IMR-90 (cell line): ENCODE measurements around the gene ARPP21.

Source experiments
- BHLHE40 ChIP-seq: fragments of 150-350 bp; IDR thresholded peaks from 2 replicates; pipeline ENCODE4 v1.6.1; 2016; ENCODE audit warnings: mild to moderate bottlenecking, low read depth, low read length
- CTCF ChIP-seq: conservative IDR thresholded peaks from 2 replicates; pipeline ENCODE4 v1.5.1; 2012; ENCODE audit warnings: mild to moderate bottlenecking, low read depth, low read length, improper control_type of control experiment
- FOS ChIP-seq: fragments of 150-350 bp; IDR thresholded peaks from 2 replicates; pipeline ENCODE4 v1.6.1; 2016; ENCODE audit warnings: low read depth, low read length
- MAZ ChIP-seq: IDR thresholded peaks from 2 replicates; pipeline ENCODE4 v1.6.1; 2012; ENCODE audit warnings: low read depth, mild to moderate bottlenecking, low read length, improper control_type of control experiment, moderate library complexity, borderline replicate concordance
- POLR2A ChIP-seq: IDR thresholded peaks from 2 replicates; pipeline ENCODE4 v1.6.1; 2012; ENCODE audit warnings: mild to moderate bottlenecking, low read depth, low read length
- RAD21 ChIP-seq: IDR thresholded peaks from 2 replicates; pipeline ENCODE4 v1.6.1; 2012; ENCODE audit warnings: low read length, improper control_type of control experiment
- SMC3 ChIP-seq: fragments of 150-350 bp; IDR thresholded peaks from 2 replicates; pipeline ENCODE4 v1.6.1; 2016; ENCODE audit warnings: low read depth, mild to moderate bottlenecking, antibody characterized with exemption, low read length, moderate library complexity

GRCh38 chr3:35617370-35617769 is 22.0 kb upstream of the ARPP21 start:
- TF ChIP-seq MAZ: no peak
- no peak for TF ChIP-seq RAD21
- TF ChIP-seq SMC3: no peak
- TF ChIP-seq CTCF: no peak
- no peak for TF ChIP-seq POLR2A
- no peak for TF ChIP-seq FOS
- TF ChIP-seq BHLHE40: no peak
